H1 (cell line): Measurements from ENCODE around the gene GATAD2B. TPM values are rescaled to one million over a fixed set of nuclear protein-coding genes. Genes with fewer than 3 reads are reported as not detected.

Experiments
- CTCF ChIA-PET: fragments of 300-600 bp; sonication (Branson Sonifier 250); formaldehyde crosslinking; loops from one replicate; lab custom pipeline; 2021; ENCODE audit not compliant: partially characterized antibody; lab: Charles Lee
- POLR2A ChIA-PET: fragments of 300-600 bp; sonication (Branson Sonifier 250); formaldehyde crosslinking; loops from one replicate; lab custom pipeline; 2021; ENCODE audit warnings: inconsistent platforms; ENCODE audit not compliant: partially characterized antibody; lab: Charles Lee
- DNase-seq, 2 experiments: peaks; one replicate each; pipeline versions ENCODE4 v3.0.0 to v3.0.0-alpha.2; 2010 to 2022; ENCODE audit warnings: low spot score in 2 of 2, low read depth in 1 of 2, mixed read lengths in 1 of 2
- FAIRE-seq: peaks from 2 replicates; lab custom pipeline; 2011; peaks lifted over from hg19 to GRCh38; lab: Jason Lieb, UNC
- H2AFZ ChIP-seq: 2 replicates; pipeline ENCODE4 v1.8.1; 2012; ENCODE audit warnings: low read length, inconsistent platforms
- H2AK5ac ChIP-seq: 2 replicates; pipeline ENCODE4 v1.6.1; 2013; ENCODE audit warnings: low read depth, low read length
- H2BK120ac ChIP-seq: replicated peaks from 2 replicates; pipeline ENCODE3; 2013; ENCODE audit warnings: low read depth, low read length, inconsistent platforms
- H2BK12ac ChIP-seq: 2 replicates; pipeline ENCODE4 v1.6.1; 2013; ENCODE audit warnings: low read depth, low read length
- H2BK15ac ChIP-seq: 2 replicates; pipeline ENCODE4 v1.6.1; 2013; ENCODE audit warnings: low read length
- H2BK20ac ChIP-seq: 2 replicates; pipeline ENCODE4 v1.6.1; 2013; ENCODE audit warnings: low read length
- H2BK5ac ChIP-seq: 2 replicates; pipeline ENCODE4 v1.6.1; 2013; ENCODE audit warnings: low read depth, low read length
- H3K14ac ChIP-seq: 2 replicates; pipeline ENCODE4 v1.6.1; 2013; ENCODE audit warnings: inconsistent platforms; ENCODE audit not compliant: insufficient read length
- H3K18ac ChIP-seq: 2 replicates; pipeline ENCODE4 v1.6.1; 2013; ENCODE audit warnings: low read length; ENCODE audit errors: extremely low read depth
- H3K23ac ChIP-seq: 2 replicates; pipeline ENCODE4 v1.6.1; 2013; ENCODE audit warnings: inconsistent platforms; ENCODE audit not compliant: insufficient read length
- H3K23me2 ChIP-seq: 2 replicates; pipeline ENCODE4 v1.6.1; 2013; ENCODE audit warnings: low read depth, low read length
- H3K27ac ChIP-seq: 2 replicates; pipeline ENCODE4 v1.6.1; 2011; ENCODE audit warnings: low read depth, low read length, inconsistent platforms
- H3K27me3 ChIP-seq, 4 experiments: replicated peaks in 1 of 4; 1 replicate in 1 of 4; 2 replicates in 3 of 4; pipeline versions ENCODE4 v1.6.1 to v1.8.1; 2011 to 2013; ENCODE audit warnings: low read length in 3 of 4, mild to moderate bottlenecking in 3 of 4, inconsistent platforms in 2 of 4, mixed read lengths in 2 of 4, moderate library complexity in 1 of 4; ENCODE audit not compliant: control insufficient read depth in 3 of 4, insufficient read depth in 3 of 4; ENCODE audit errors: extremely low read depth in 1 of 4
- H3K36me3 ChIP-seq, 4 experiments: 2 replicates each; pipeline versions ENCODE4 v1.6.1 to v1.8.1; 2011 to 2013; ENCODE audit warnings: mild to moderate bottlenecking in 4 of 4, low read length in 3 of 4, moderate library complexity in 2 of 4, control low read depth in 1 of 4, inconsistent platforms in 1 of 4; ENCODE audit not compliant: insufficient read depth in 4 of 4, control insufficient read depth in 2 of 4
- H3K4ac ChIP-seq: replicated peaks from 2 replicates; pipeline ENCODE3; 2013; ENCODE audit warnings: low read length, low read depth, mixed read lengths, inconsistent platforms; ENCODE audit not compliant: insufficient read length
- H3K4me1 ChIP-seq, 4 experiments: replicated peaks in 1 of 4; 1 replicate in 1 of 4; 2 replicates in 3 of 4; pipeline versions ENCODE4 v1.6.1 to v1.8.1; 2011 to 2013; ENCODE audit warnings: low read length in 3 of 4, inconsistent platforms in 2 of 4, mixed read lengths in 1 of 4; ENCODE audit not compliant: insufficient read depth in 4 of 4, control insufficient read depth in 3 of 4
- H3K4me2 ChIP-seq, 2 experiments: 2 replicates each; pipeline versions ENCODE4 v1.6.1 to v1.8.1; 2011 to 2013; ENCODE audit warnings: low read depth in 2 of 2, low read length in 2 of 2, control low read depth in 1 of 2, inconsistent platforms in 1 of 2, mild to moderate bottlenecking in 1 of 2; ENCODE audit not compliant: insufficient read depth in 1 of 2
- H3K4me3 ChIP-seq, 4 experiments: fragments of 200-600, 300-600 bp in 1 of 4; sonication (generic), shearing (Covaris generic), sonication (Bioruptor Twin) in 1 of 4; 2 replicates each; pipeline versions ENCODE4 v1.5.1 to v1.8.1; 2011 to 2016; ENCODE audit warnings: low read length in 4 of 4, low read depth in 3 of 4, control low read depth in 2 of 4, inconsistent platforms in 2 of 4, mild to moderate bottlenecking in 2 of 4, mixed read lengths in 1 of 4, moderate library complexity in 1 of 4; ENCODE audit not compliant: insufficient read depth in 2 of 4; ENCODE audit errors: extremely low read depth in 1 of 4
- H3K56ac ChIP-seq: replicated peaks from 2 replicates; pipeline ENCODE3; 2013; ENCODE audit warnings: low read depth, mild to moderate bottlenecking, mixed read lengths, low read length, inconsistent platforms; ENCODE audit not compliant: insufficient read length
- H3K79me1 ChIP-seq: 2 replicates; pipeline ENCODE4 v1.6.1; 2013; ENCODE audit warnings: low read depth, low read length, control low read depth
- H3K79me2 ChIP-seq, 2 experiments: 2 replicates each; pipeline versions ENCODE4 v1.6.1 to v1.8.1; 2012 to 2013; ENCODE audit warnings: low read length in 2 of 2, mild to moderate bottlenecking in 2 of 2, inconsistent platforms in 1 of 2; ENCODE audit not compliant: insufficient read depth in 2 of 2, control insufficient read depth in 1 of 2
- H3K9ac ChIP-seq, 4 experiments: replicated peaks in 1 of 4; 1 replicate in 1 of 4; 2 replicates in 3 of 4; pipeline versions ENCODE4 v1.6.1 to v1.8.1; 2011 to 2013; ENCODE audit warnings: low read depth in 3 of 4, low read length in 3 of 4, control low read depth in 2 of 4, mild to moderate bottlenecking in 2 of 4, moderate library complexity in 2 of 4, inconsistent platforms in 1 of 4; ENCODE audit errors: extremely low read depth in 1 of 4
- H3K9me3 ChIP-seq, 2 experiments: 2 replicates each; pipeline versions ENCODE4 v1.6.1 to v1.8.1; 2012 to 2013; ENCODE audit warnings: mild to moderate bottlenecking in 2 of 2, moderate library complexity in 2 of 2, control low read depth in 1 of 2, inconsistent platforms in 1 of 2, low read depth in 1 of 2, low read length in 1 of 2, mixed read lengths in 1 of 2; ENCODE audit not compliant: insufficient read depth in 2 of 2
- H4K20me1 ChIP-seq, 2 experiments: replicated peaks in 1 of 2; 2 replicates each; pipeline versions ENCODE3 to v1.8.1; 2011 to 2013; ENCODE audit warnings: inconsistent platforms in 2 of 2, low read length in 2 of 2, mild to moderate bottlenecking in 1 of 2; ENCODE audit not compliant: insufficient read depth in 2 of 2, control insufficient read depth in 1 of 2
- H4K5ac ChIP-seq: 2 replicates; pipeline ENCODE4 v1.6.1; 2013; ENCODE audit warnings: low read length, low read depth, mixed read lengths, inconsistent platforms; ENCODE audit not compliant: insufficient read length
- H4K8ac ChIP-seq: 2 replicates; pipeline ENCODE4 v1.8.0; 2013; ENCODE audit warnings: mild to moderate bottlenecking, moderate library complexity, low read length, inconsistent platforms; ENCODE audit not compliant: insufficient read depth; ENCODE audit errors: extremely low read depth
- H4K91ac ChIP-seq: replicated peaks from 2 replicates; pipeline ENCODE3; 2013; ENCODE audit warnings: low read length, mixed read lengths, inconsistent platforms; ENCODE audit not compliant: insufficient read length
- CREB1 ChIP-seq: IDR thresholded peaks from 2 replicates; pipeline ENCODE4 v1.6.1; 2012; ENCODE audit warnings: inconsistent platforms
- EZH2 ChIP-seq: fragments of 200-600 bp; sonication (generic); IDR thresholded peaks from 2 replicates; pipeline ENCODE4 v1.7.1; 2012; ENCODE audit warnings: low read depth, mild to moderate bottlenecking, moderate library complexity, low read length, inconsistent platforms; ENCODE audit not compliant: severe bottlenecking
- HDAC6 ChIP-seq: IDR thresholded peaks from one replicate; pipeline ENCODE4 v1.7.1; 2012; ENCODE audit warnings: low read depth, mild to moderate bottlenecking, inconsistent platforms, low read length, moderate library complexity
- PHF8 ChIP-seq: fragments of 200-600 bp; sonication (generic); conservative IDR thresholded peaks from 2 replicates; pipeline ENCODE4 v1.7.1; 2012; ENCODE audit warnings: low read depth, mild to moderate bottlenecking, inconsistent platforms, low read length, moderate library complexity
- RFX5 ChIP-seq: IDR thresholded peaks from 2 replicates; pipeline ENCODE4 v1.6.1; 2011; ENCODE audit warnings: low read depth, low read length, improper control_type of control experiment, borderline replicate concordance
- RNF2 ChIP-seq: fragments of 200-900, 300-1000 bp; sonication (generic); IDR thresholded peaks from 2 replicates; pipeline ENCODE4 v1.7.1; 2016; ENCODE audit warnings: borderline replicate concordance, low read depth, mild to moderate bottlenecking, antibody characterized with exemption, low read length; ENCODE audit not compliant: poor library complexity, severe bottlenecking; ENCODE audit errors: missing control alignments
- RXRA ChIP-seq: IDR thresholded peaks from 2 replicates; pipeline ENCODE4 v1.6.1; 2011; ENCODE audit warnings: low read depth, mild to moderate bottlenecking, low read length, moderate library complexity; ENCODE audit not compliant: insufficient read depth
- SIN3A ChIP-seq, 2 experiments: IDR thresholded peaks in 1 of 2; conservative IDR thresholded peaks in 1 of 2; 2 replicates each; pipeline ENCODE4 v1.6.1; 2011 to 2012; ENCODE audit warnings: low read length in 2 of 2, improper control_type of control experiment in 1 of 2, low read depth in 1 of 2, mild to moderate bottlenecking in 1 of 2
- SP2 ChIP-seq: IDR thresholded peaks from 2 replicates; pipeline ENCODE4 v1.6.1; 2012; ENCODE audit warnings: mild to moderate bottlenecking, low read length, inconsistent platforms
- SRF ChIP-seq: IDR thresholded peaks from 2 replicates; pipeline ENCODE4 v1.6.1; 2011; ENCODE audit warnings: mild to moderate bottlenecking, low read depth, low read length, moderate library complexity
- WGBS, 2 experiments: shearing (Covaris generic) in 1 of 2; methylation state at CpG; one replicate each; pipeline versions ENCODE4 v1.1.6 to v1.1.7; 2013 to 2015; ENCODE audit warnings: low lambda C conversion rate in 2 of 2, mixed read lengths in 2 of 2, inconsistent platforms in 1 of 2, low coverage in 1 of 2, missing lambda C conversion rate in 1 of 2; ENCODE audit not compliant: insufficient replicate concordance in 2 of 2, insufficient coverage in 1 of 2, insufficient read length in 1 of 2; ENCODE audit errors: extremely low coverage in 1 of 2, missing lambda C conversion rate in 1 of 2; 5-methylcytosine and 5-hydroxymethylcytosine counted together
- polyA plus RNA-seq, 7 experiments: library from polyadenylated mRNA; depleted of rRNA in 3 of 7; stranded (reverse) in 5 of 7; unstranded in 2 of 7; fragments of >200 nt in 5 of 7; fragments of 200-250 nt in 2 of 7; gene quantifications; 1 replicate in 5 of 7; 2 replicates in 1 of 7; 4 replicates in 1 of 7; pipeline versions ENCODE4 v1.2.1 to v1.2.3, GENCODE V29; 2011 to 2013; ENCODE audit warnings: missing spikeins in 2 of 7, mixed read lengths in 2 of 7
- total RNA-seq: library from RNA; stranded (reverse); fragmentation: NEBNext Ultra II Directional; extraction: Animal tissue kit (Norgen Biotek cat#: 25700); gene quantifications from 2 replicates; pipeline ENCODE4 v1.2.1, GENCODE V29; 2021
- TF ChIP-seq, protein P1 (sequence below): IDR thresholded peaks from 2 replicates; pipeline ENCODE4 v1.6.1; 2011; ENCODE audit warnings: low read length, improper control_type of control experiment

GATAD2B gene
- total and polyA plus RNA-seq, 2 of the 8 experiments (the other 6 are each of a cell fraction or from before 2014, with no cell fraction given) = 8.4 to 39.1 TPM

GRCh38 chr1:153928791-153929341 lies 6.1 kb upstream of the GATAD2B start:
- H3K27ac ChIP-seq = no peak overlapping the region
- H4K8ac ChIP-seq = no peak overlapping the region
- H2BK15ac ChIP-seq = no peak overlapping the region
- H3K4me2 ChIP-seq = no peak overlapping the region
- H3K14ac ChIP-seq = no peak overlapping the region
- H4K5ac ChIP-seq = no peak overlapping the region
- no peak overlapping the region for H3K9ac ChIP-seq
- H3K4ac ChIP-seq = no peak overlapping the region
- no peaks in the 10 kb centered on the region for H3K9me3 ChIP-seq
- no peak overlapping the region for H3K56ac ChIP-seq
- no peak overlapping the region for H2BK120ac ChIP-seq
- peaks cover 0 to 5% of the 10 kb centered on the region in 2 experiments for H4K20me1 ChIP-seq
- H3K23ac ChIP-seq = no peak overlapping the region
- CTCF ChIA-PET = interaction anchor here (0.6 to 2.8 kb wide), 12 partner anchors 9 to 122 kb away, joined by 3 to 14 read pairs (median 4); partner anchors contain the start of genes DENND4B, JTB and RAB13
- POLR2A ChIA-PET = interaction anchor here (0.7 to 5.1 kb wide), 20 partner anchors 10 to 263 kb away, joined by 3 to 60 read pairs (median 4); partner anchors contain the start of genes CRTC2, DENND4B, RPS27 and SLC39A1
- DNase-seq (no peak), FAIRE-seq (no peak)
- H3K27me3 ChIP-seq = no peaks in the 10 kb centered on the region
- H2AK5ac ChIP-seq = no peak overlapping the region
- H3K36me3 ChIP-seq = peaks cover 0 to 21% (median 14%) of the 10 kb centered on the region in 4 experiments
- no peak overlapping the region for H3K4me3 ChIP-seq
- WGBS, 2 experiments = 90% methylated on average over 4 of the region's 4 CpGs; no CpG with 5 or more reads in 1 of the 2 experiments
- no peak overlapping the region for H3K18ac ChIP-seq
- H3K4me1 ChIP-seq = peaks cover 0 to 2% (median 0%) of the 10 kb centered on the region in 4 experiments; a peak in 1 of 7 replicates
- H3K79me1 ChIP-seq = no peaks in the 10 kb centered on the region
- no peak overlapping the region for H2AFZ ChIP-seq
- H3K79me2 ChIP-seq = no peaks in the 10 kb centered on the region
- H4K91ac ChIP-seq = no peak overlapping the region
- no peak overlapping the region for H2BK12ac ChIP-seq
- no peak overlapping the region for H2BK5ac ChIP-seq
- peaks cover 3% of the 10 kb centered on the region for H3K23me2 ChIP-seq
- no peak overlapping the region for H2BK20ac ChIP-seq
- TF ChIP-seq RNF2 (no peak), SIN3A (conservative IDR thresholded peaks at IDR 0.05 in 1 of 2, IDR thresholded peaks at IDR 0.05 in 1 of 2; ENCODE audit: low read depth in 1 of 2, low read length in 2 of 2) (no peak), RXRA (no peak), PHF8 (no peak), SP2 (no peak), RFX5 (no peak), HDAC6 (no peak), SRF (no peak), EZH2 (no peak), CREB1 (no peak)
- TF ChIP-seq, protein P1, sequence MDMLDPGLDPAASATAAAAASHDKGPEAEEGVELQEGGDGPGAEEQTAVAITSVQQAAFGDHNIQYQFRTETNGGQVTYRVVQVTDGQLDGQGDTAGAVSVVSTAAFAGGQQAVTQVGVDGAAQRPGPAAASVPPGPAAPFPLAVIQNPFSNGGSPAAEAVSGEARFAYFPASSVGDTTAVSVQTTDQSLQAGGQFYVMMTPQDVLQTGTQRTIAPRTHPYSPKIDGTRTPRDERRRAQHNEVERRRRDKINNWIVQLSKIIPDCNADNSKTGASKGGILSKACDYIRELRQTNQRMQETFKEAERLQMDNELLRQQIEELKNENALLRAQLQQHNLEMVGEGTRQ = no peak
